DOHH2 (cell line): Measurements from ENCODE around the gene NLK.
A peak's percentile ranks its signal among the peaks of the same experiment; 100 is the strongest.
"Not testable (repeated sequence)": the region's sequence is repeated elsewhere in the genome, so short reads cannot be mapped to it uniquely, and the experiment has no call there.

Experiments used
- H3F3A ChIP-seq: fragments of 200-600 bp; sonication (generic), shearing (Covaris generic); 2 replicates; pipeline ENCODE4 v1.6.0; 2016; ENCODE audit warnings: antibody characterized with exemption, mild to moderate bottlenecking; ENCODE audit not compliant: control insufficient read depth, insufficient read depth
- H3K27ac ChIP-seq: fragments of 200-600 bp; sonication (generic); 2 replicates; pipeline ENCODE4 v1.5.1; 2014; ENCODE audit warnings: low read depth, mild to moderate bottlenecking, low read length, moderate library complexity
- H3K27me3 ChIP-seq: fragments of 200-600 bp; sonication (generic); 2 replicates; pipeline ENCODE4 v1.6.1; 2014; ENCODE audit warnings: mild to moderate bottlenecking, low read length, mixed read lengths; ENCODE audit not compliant: control insufficient read depth
- H3K36me3 ChIP-seq: fragments of 200-600 bp; sonication (generic); 2 replicates; pipeline ENCODE4 v1.6.1; 2014; ENCODE audit warnings: mild to moderate bottlenecking, low read length, moderate library complexity, mixed read lengths; ENCODE audit not compliant: control insufficient read depth
- H3K4me1 ChIP-seq: fragments of 200-600 bp; sonication (generic); 2 replicates; pipeline ENCODE4 v1.6.1; 2014; ENCODE audit warnings: mild to moderate bottlenecking, low read length, mixed read lengths; ENCODE audit not compliant: control insufficient read depth
- H3K4me2 ChIP-seq: fragments of 200-600 bp; sonication (generic); 2 replicates; pipeline ENCODE4 v1.6.0; 2014; ENCODE audit warnings: mild to moderate bottlenecking, low read length, moderate library complexity
- H3K4me3 ChIP-seq: fragments of 200-600 bp; sonication (generic); 2 replicates; pipeline ENCODE4 v1.5.1; 2014; ENCODE audit warnings: mild to moderate bottlenecking, low read length, mixed read lengths
- H3K79me2 ChIP-seq: fragments of 200-600 bp; sonication (generic); 2 replicates; pipeline ENCODE4 v1.6.1; 2014; ENCODE audit warnings: mild to moderate bottlenecking, low read length, mixed read lengths; ENCODE audit not compliant: control insufficient read depth
- H3K9me2 ChIP-seq: fragments of 200-600 bp; sonication (generic); replicated peaks from 2 replicates; pipeline ENCODE4 v1.6.1; 2014; ENCODE audit warnings: mild to moderate bottlenecking, low read length, mixed read lengths; ENCODE audit not compliant: control insufficient read depth
- H3K9me3 ChIP-seq: fragments of 200-600 bp; sonication (generic); 2 replicates; pipeline ENCODE4 v1.6.1; 2014; ENCODE audit warnings: antibody characterized with exemption, low read length, mixed read lengths; ENCODE audit not compliant: control insufficient read depth, insufficient read depth
- H4K20me1 ChIP-seq: fragments of 200-600 bp; sonication (generic); 2 replicates; pipeline ENCODE4 v1.6.0; 2014; ENCODE audit warnings: low read depth, mild to moderate bottlenecking, antibody characterized with exemption, low read length, moderate library complexity; ENCODE audit not compliant: control insufficient read depth, insufficient read depth
- CTCF ChIP-seq: fragments of 200-600 bp; sonication (generic); IDR thresholded peaks from one replicate; pipeline ENCODE4 v1.5.1; 2014; ENCODE audit warnings: antibody characterized with exemption, mild to moderate bottlenecking, low read depth, low read length; ENCODE audit not compliant: poor library complexity, severe bottlenecking
- EZH2phosphoT487 ChIP-seq: fragments of 200-600 bp; sonication (generic); IDR thresholded peaks from 2 replicates; pipeline ENCODE4 v1.6.1; 2017; ENCODE audit warnings: borderline replicate concordance, mild to moderate bottlenecking, antibody characterized with exemption, low read length, moderate library complexity, mixed read lengths

Gene NLK

DNA sequence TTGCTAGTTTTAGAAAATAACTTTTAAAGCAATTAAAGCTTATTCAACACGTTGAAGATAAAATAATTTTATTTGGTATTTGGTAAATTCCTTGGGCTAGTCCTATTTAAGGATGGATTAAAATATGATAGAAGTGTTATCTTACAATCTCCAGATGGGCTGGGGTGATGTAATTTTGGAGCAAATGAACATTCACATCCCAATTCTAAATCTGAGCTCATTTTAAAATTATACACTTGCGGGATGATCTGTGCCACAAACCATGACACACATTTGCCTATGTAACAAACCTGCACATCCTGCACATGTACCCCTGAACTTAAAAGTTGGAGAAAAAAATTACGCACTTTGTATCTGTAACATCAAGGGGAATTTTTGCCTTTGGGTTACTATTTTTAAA, 31.5 kb downstream of the NLK start:
- Histone ChIP-seq H3K4me2 (peak overlapping the region; percentile 88), H3K27me3 (no peaks in the 10 kb centered on the region), H3K4me1 (peaks cover 95% of the 10 kb centered on the region), H3K4me3 (peak overlapping the region; percentile 68), H3K79me2 (peaks cover 85% of the 10 kb centered on the region), H4K20me1 (no peaks in the 10 kb centered on the region), H3K27ac (peak overlapping the region; percentile 97), H3K36me3 (peaks cover 31% of the 10 kb centered on the region), H3K9me3 (peaks cover 8% of the 10 kb centered on the region; the same call in 1 of the 2 replicates), H3F3A (peaks cover 51% of the 10 kb centered on the region), H3K9me2 (no peaks in the 10 kb centered on the region)
- TF ChIP-seq EZH2phosphoT487: no peak
- TF ChIP-seq CTCF: no peak

- no peaks in the 10 kb centered on the region for H3K9me2 ChIP-seq
- H3K4me3 ChIP-seq: peak overlapping the region; percentile 68
- TF ChIP-seq CTCF (no peak), EZH2phosphoT487 (no peak)
- H3K27ac ChIP-seq: peak overlapping the region; percentile 97
- peaks cover 85% of the 10 kb centered on the region for H3K79me2 ChIP-seq
- H3K27me3 ChIP-seq: no peaks in the 10 kb centered on the region
- H3K4me2 ChIP-seq: peak overlapping the region; percentile 88
- peaks cover 5% of the 10 kb centered on the region; the same call in 1 of the 2 replicates for H3K9me3 ChIP-seq
- H3K4me1 ChIP-seq: peaks cover 100% of the 10 kb centered on the region
- H3F3A ChIP-seq: peaks cover 40% of the 10 kb centered on the region
- peaks cover 19% of the 10 kb centered on the region for H3K36me3 ChIP-seq
- no peaks in the 10 kb centered on the region for H4K20me1 ChIP-seq
Measured at GRCh38 chr17:28076144-28076543, 33.7 kb downstream of the NLK start.

DNA sequence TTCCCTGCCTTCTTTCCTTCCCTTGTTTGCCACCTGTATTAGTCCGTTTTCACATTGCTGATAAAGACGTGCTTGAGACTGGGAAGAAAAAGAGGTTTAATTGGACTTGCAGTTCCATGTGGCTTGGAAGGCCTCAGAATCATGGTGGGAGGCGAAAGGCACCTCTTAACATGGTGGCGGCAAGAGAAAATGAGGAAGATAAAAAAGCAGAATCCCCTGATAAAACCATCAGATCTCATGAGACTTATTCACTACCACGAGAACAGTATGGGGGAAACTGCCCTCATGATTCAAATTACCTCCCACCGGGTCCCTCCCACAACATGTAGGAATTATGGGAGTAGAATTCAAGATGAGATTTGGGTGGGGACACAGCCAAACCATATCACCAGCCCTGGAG, 34.7 kb downstream of the NLK start:
- H3K9me3 ChIP-seq, H4K20me1 ChIP-seq, H3K27me3 ChIP-seq, H3K9me2 ChIP-seq, H3K4me2 ChIP-seq, H3K27ac ChIP-seq, H3K4me3 ChIP-seq: not testable (repeated sequence)
- Histone ChIP-seq H3F3A (peaks cover 30% of the 10 kb centered on the region), H3K36me3 (peaks cover 14% of the 10 kb centered on the region), H3K79me2 (peaks cover 89% of the 10 kb centered on the region), H3K4me1 (peaks cover 95% of the 10 kb centered on the region)

- peaks cover 14% of the 10 kb centered on the region for H3K36me3 ChIP-seq
- H3K79me2 ChIP-seq: peaks cover 93% of the 10 kb centered on the region
- TF ChIP-seq EZH2phosphoT487: no peak
- no peak for TF ChIP-seq CTCF
- H3K27ac ChIP-seq: peak overlapping the region; percentile 1; the same call in 1 of the 2 replicates
- peak overlapping the region; percentile 19; the same call in 1 of the 2 replicates for H3K4me3 ChIP-seq
- H3K9me2 ChIP-seq: no peaks in the 10 kb centered on the region
- no peaks in the 10 kb centered on the region for H3K27me3 ChIP-seq
- peaks cover 17% of the 10 kb centered on the region for H3F3A ChIP-seq
- H3K4me2 ChIP-seq: peak overlapping the region; percentile 52
- peaks cover 91% of the 10 kb centered on the region for H3K4me1 ChIP-seq
- H4K20me1 ChIP-seq: no peaks in the 10 kb centered on the region
- H3K9me3 ChIP-seq: no peaks in the 10 kb centered on the region
Measured at GRCh38 chr17:28078341-28079229, 36.1 kb downstream of the NLK start.
